A673 (cell line): ENCODE measurements around the gene BCL7A.

Experiments used
- EZH2 ChIP-seq: fragments of 200-600 bp; sonication (generic); IDR thresholded peaks from 2 replicates; pipeline ENCODE4 v1.6.1; 2017; ENCODE audit warnings: borderline replicate concordance, low read depth, mild to moderate bottlenecking, mixed read lengths, antibody characterized with exemption, low read length; ENCODE audit not compliant: poor library complexity, severe bottlenecking
- TF ChIP-seq, protein P1 (sequence below): fragments of 300-800, 200-600 bp; sonication (generic); conservative IDR thresholded peaks from 2 replicates; pipeline ENCODE4 v1.5.1; 2017; ENCODE audit warnings: low read depth, mild to moderate bottlenecking, antibody characterized with exemption, low read length, moderate library complexity, mixed read lengths

DNA sequence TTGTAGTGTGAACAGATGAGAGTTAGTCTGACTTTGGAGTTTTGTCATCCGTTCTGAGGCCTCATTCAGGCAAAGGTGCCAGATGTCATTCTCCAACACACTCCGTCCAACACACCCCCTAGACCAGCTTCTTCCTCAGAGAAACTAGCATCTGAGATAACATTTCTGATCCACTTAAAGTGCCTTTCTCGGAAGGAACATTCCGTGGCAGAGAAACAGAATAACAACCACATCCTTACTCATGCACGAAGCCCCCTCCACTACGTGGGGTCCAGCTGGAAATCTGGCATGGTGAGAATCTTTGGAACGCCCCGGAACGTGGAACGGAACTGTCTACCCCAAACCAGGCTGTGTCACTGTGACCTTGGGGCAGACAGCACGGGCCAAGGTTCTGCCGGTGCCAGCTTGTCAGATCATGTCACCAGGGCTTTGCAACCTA lies 17.0 kb upstream of the BCL7A start:
- TF ChIP-seq, protein P1, sequence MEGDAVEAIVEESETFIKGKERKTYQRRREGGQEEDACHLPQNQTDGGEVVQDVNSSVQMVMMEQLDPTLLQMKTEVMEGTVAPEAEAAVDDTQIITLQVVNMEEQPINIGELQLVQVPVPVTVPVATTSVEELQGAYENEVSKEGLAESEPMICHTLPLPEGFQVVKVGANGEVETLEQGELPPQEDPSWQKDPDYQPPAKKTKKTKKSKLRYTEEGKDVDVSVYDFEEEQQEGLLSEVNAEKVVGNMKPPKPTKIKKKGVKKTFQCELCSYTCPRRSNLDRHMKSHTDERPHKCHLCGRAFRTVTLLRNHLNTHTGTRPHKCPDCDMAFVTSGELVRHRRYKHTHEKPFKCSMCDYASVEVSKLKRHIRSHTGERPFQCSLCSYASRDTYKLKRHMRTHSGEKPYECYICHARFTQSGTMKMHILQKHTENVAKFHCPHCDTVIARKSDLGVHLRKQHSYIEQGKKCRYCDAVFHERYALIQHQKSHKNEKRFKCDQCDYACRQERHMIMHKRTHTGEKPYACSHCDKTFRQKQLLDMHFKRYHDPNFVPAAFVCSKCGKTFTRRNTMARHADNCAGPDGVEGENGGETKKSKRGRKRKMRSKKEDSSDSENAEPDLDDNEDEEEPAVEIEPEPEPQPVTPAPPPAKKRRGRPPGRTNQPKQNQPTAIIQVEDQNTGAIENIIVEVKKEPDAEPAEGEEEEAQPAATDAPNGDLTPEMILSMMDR = no peak
- no peak for TF ChIP-seq EZH2
